Stimulated activated naive CD8-positive, alpha-beta T cell treated with anti-CD3 and anti-CD28 coated beads, Interleukin-15, amount 100 ng/mL, for 72 hours (primary cell): ENCODE data around the gene XYLT1.

Experiments used
- ATAC-seq: fragments of 150-1000 bp; cut with Tn5 transposase; 2 replicates; pipeline ENCODE4 v1.10.0; 2021; ENCODE audit warnings: mild to moderate bottlenecking, moderate library complexity
- DNase-seq, 2 donors: peaks; one replicate each; pipeline ENCODE4 v3.0.0; 2021 to 2022
- H3K27ac Mint-ChIP-seq, 2 donors: one replicate each; pipeline ENCODE4 v1.8.0; 2022; ENCODE audit warnings: mild to moderate bottlenecking in 2 of 2, mixed read lengths in 2 of 2, moderate library complexity in 2 of 2
- H3K27me3 Mint-ChIP-seq: one replicate; pipeline ENCODE4 v1.8.0; 2022; ENCODE audit warnings: mixed read lengths
- H3K4me1 Mint-ChIP-seq: one replicate; pipeline ENCODE4 v1.8.0; 2022; ENCODE audit warnings: mild to moderate bottlenecking, mixed read lengths
- H3K4me3 Mint-ChIP-seq, 2 donors: one replicate each; pipeline ENCODE4 v1.8.0; 2022; ENCODE audit warnings: mild to moderate bottlenecking in 2 of 2, mixed read lengths in 2 of 2, moderate library complexity in 1 of 2
- H3K9me3 Mint-ChIP-seq, 2 donors: one replicate each; pipeline ENCODE4 v1.8.0; 2022; ENCODE audit warnings: mixed read lengths in 2 of 2

XYLT1 gene

GRCh38 chr16:17330044-17330443, 140.7 kb downstream of the XYLT1 start:
- no peaks in the 10 kb centered on the region for H3K27me3 Mint-ChIP-seq

GRCh38 chr16:17329391-17329790, 141.4 kb downstream of the XYLT1 start:
- no peak overlapping the region for H3K4me3 Mint-ChIP-seq
- ATAC-seq (no peak), DNase-seq (no peak)
- H3K9me3 Mint-ChIP-seq: no peaks in the 10 kb centered on the region
- no peaks in the 10 kb centered on the region for H3K27me3 Mint-ChIP-seq
- H3K27ac Mint-ChIP-seq: no peak overlapping the region
- no peaks in the 10 kb centered on the region for H3K4me1 Mint-ChIP-seq

More at GRCh38 chr16:17330044-17330443, 140.7 kb downstream of the XYLT1 start:
- ATAC-seq (no peak), DNase-seq (no peak)
- H3K4me1 Mint-ChIP-seq: no peaks in the 10 kb centered on the region
- no peaks in the 10 kb centered on the region for H3K9me3 Mint-ChIP-seq
- H3K4me3 Mint-ChIP-seq: no peak overlapping the region
- H3K27ac Mint-ChIP-seq: peak overlapping the region in 1 of 2 donors; percentile 33

GRCh38 chr16:17328932-17329331, 141.8 kb downstream of the XYLT1 start:
- DNase-seq (no peak), ATAC-seq (no peak)
- no peak overlapping the region for H3K4me3 Mint-ChIP-seq
- H3K9me3 Mint-ChIP-seq: no peaks in the 10 kb centered on the region
- no peaks in the 10 kb centered on the region for H3K27me3 Mint-ChIP-seq
- H3K4me1 Mint-ChIP-seq: no peaks in the 10 kb centered on the region
- H3K27ac Mint-ChIP-seq: no peak overlapping the region

GRCh38 chr16:17327664-17328335, 143.0 kb downstream of the XYLT1 start:
- no peaks in the 10 kb centered on the region for H3K9me3 Mint-ChIP-seq
- no peak overlapping the region for H3K4me3 Mint-ChIP-seq
- no peak for ATAC-seq
- no peak for DNase-seq
- no peaks in the 10 kb centered on the region for H3K4me1 Mint-ChIP-seq
- peak overlapping the region in 1 of 2 donors; percentile 19 for H3K27ac Mint-ChIP-seq
- H3K27me3 Mint-ChIP-seq: no peaks in the 10 kb centered on the region

GRCh38 chr16:17325476-17326143, 145.2 kb downstream of the XYLT1 start:
- H3K4me1 Mint-ChIP-seq: peaks cover 8% of the 10 kb centered on the region
- H3K27me3 Mint-ChIP-seq: no peaks in the 10 kb centered on the region
- DNase-seq: no peak
- H3K27ac Mint-ChIP-seq: no peak overlapping the region
- no peak for ATAC-seq
- H3K9me3 Mint-ChIP-seq: no peaks in the 10 kb centered on the region
- no peak overlapping the region for H3K4me3 Mint-ChIP-seq

GRCh38 chr16:17324451-17324850, 146.3 kb downstream of the XYLT1 start:
- no peak overlapping the region for H3K4me3 Mint-ChIP-seq
- H3K4me1 Mint-ChIP-seq: peaks cover 8% of the 10 kb centered on the region
- no peaks in the 10 kb centered on the region for H3K27me3 Mint-ChIP-seq
- ATAC-seq (no peak), DNase-seq (no peak)
- H3K9me3 Mint-ChIP-seq: peaks cover 0 to 5% of the 10 kb centered on the region in 2 donors
- H3K27ac Mint-ChIP-seq: no peak overlapping the region

GRCh38 chr16:17323171-17323570, 147.6 kb downstream of the XYLT1 start:
- Mint-ChIP-seq H3K9me3 (peaks cover 0 to 5% of the 10 kb centered on the region in 2 donors), H3K27me3 (no peaks in the 10 kb centered on the region), H3K4me3 (no peak overlapping the region), H3K27ac (no peak overlapping the region), H3K4me1 (peaks cover 8% of the 10 kb centered on the region)
- ATAC-seq (no peak), DNase-seq (no peak)

GRCh38 chr16:17321824-17322223, 148.9 kb downstream of the XYLT1 start:
- Mint-ChIP-seq H3K4me3 (no peak overlapping the region), H3K9me3 (peaks cover 0 to 5% of the 10 kb centered on the region in 2 donors), H3K4me1 (peaks cover 8% of the 10 kb centered on the region), H3K27ac (no peak overlapping the region), H3K27me3 (no peaks in the 10 kb centered on the region)
- ATAC-seq (no peak), DNase-seq (no peak)

- no peak for DNase-seq
- Mint-ChIP-seq H3K27ac (peak overlapping the region in 1 of 2 donors; percentile 9), H3K27me3 (no peaks in the 10 kb centered on the region), H3K4me1 (peaks cover 19% of the 10 kb centered on the region), H3K9me3 (peaks cover 0 to 5% of the 10 kb centered on the region in 2 donors), H3K4me3 (no peak overlapping the region)
- no peak for ATAC-seq
Measured at GRCh38 chr16:17320009-17320408, 150.8 kb downstream of the XYLT1 start.

- no peak for DNase-seq
- H3K4me3 Mint-ChIP-seq: no peak overlapping the region
- H3K27me3 Mint-ChIP-seq: no peaks in the 10 kb centered on the region
- H3K9me3 Mint-ChIP-seq: peaks cover 0 to 5% of the 10 kb centered on the region in 2 donors
- H3K4me1 Mint-ChIP-seq: peaks cover 35% of the 10 kb centered on the region
- no peak for ATAC-seq
- H3K27ac Mint-ChIP-seq: no peak overlapping the region
Measured at GRCh38 chr16:17318238-17318637, 152.5 kb downstream of the XYLT1 start.

- peaks cover 0 to 5% of the 10 kb centered on the region in 2 donors for H3K9me3 Mint-ChIP-seq
- H3K4me1 Mint-ChIP-seq: peaks cover 53% of the 10 kb centered on the region
- no peak overlapping the region for H3K4me3 Mint-ChIP-seq
Measured at GRCh38 chr16:17316005-17316404, 154.8 kb downstream of the XYLT1 start.

GRCh38 chr16:17313793-17314547, 156.8 kb downstream of the XYLT1 start:
- no peak overlapping the region for H3K27ac Mint-ChIP-seq
- H3K9me3 Mint-ChIP-seq: no peaks in the 10 kb centered on the region
- ATAC-seq (no peak), DNase-seq (no peak)
- H3K27me3 Mint-ChIP-seq: no peaks in the 10 kb centered on the region
- H3K4me1 Mint-ChIP-seq: peaks cover 67% of the 10 kb centered on the region
- H3K4me3 Mint-ChIP-seq: no peak overlapping the region

More at GRCh38 chr16:17316005-17316404, 154.8 kb downstream of the XYLT1 start:
- Mint-ChIP-seq H3K27me3 (no peaks in the 10 kb centered on the region), H3K27ac (no peak overlapping the region)
- no peak for DNase-seq
- ATAC-seq: no peak

GRCh38 chr16:17313085-17313611, 157.6 kb downstream of the XYLT1 start:
- H3K9me3 Mint-ChIP-seq: no peaks in the 10 kb centered on the region
- no peak for DNase-seq

GRCh38 chr16:17312094-17312710, 158.6 kb downstream of the XYLT1 start:
- Mint-ChIP-seq H3K4me3 (no peak overlapping the region), H3K27me3 (no peaks in the 10 kb centered on the region), H3K4me1 (peaks cover 67% of the 10 kb centered on the region), H3K9me3 (no peaks in the 10 kb centered on the region), H3K27ac (peak overlapping the region; percentile 79 to 87)
- ATAC-seq: peak; percentile 61
- DNase-seq: peak in 1 of 2 donors; percentile 15

More at GRCh38 chr16:17313085-17313611, 157.6 kb downstream of the XYLT1 start:
- no peak overlapping the region for H3K4me3 Mint-ChIP-seq
- H3K27ac Mint-ChIP-seq: peak overlapping the region in 1 of 2 donors; percentile 69
- no peaks in the 10 kb centered on the region for H3K27me3 Mint-ChIP-seq
- peaks cover 67% of the 10 kb centered on the region for H3K4me1 Mint-ChIP-seq
- ATAC-seq: no peak

- ATAC-seq (peak; percentile 55), DNase-seq (no peak)
- Mint-ChIP-seq H3K9me3 (no peaks in the 10 kb centered on the region), H3K4me3 (no peak overlapping the region), H3K27ac (peak overlapping the region; percentile 79 to 87), H3K4me1 (peaks cover 67% of the 10 kb centered on the region), H3K27me3 (no peaks in the 10 kb centered on the region)
Measured at GRCh38 chr16:17311333-17312093, 159.2 kb downstream of the XYLT1 start.
